ENCODE results near the gene CHST9.
"Not testable (repeated sequence)": the region's sequence is repeated elsewhere in the genome, so short reads cannot be mapped to it uniquely, and the experiment has no call there.

Gene CHST9

DNA sequence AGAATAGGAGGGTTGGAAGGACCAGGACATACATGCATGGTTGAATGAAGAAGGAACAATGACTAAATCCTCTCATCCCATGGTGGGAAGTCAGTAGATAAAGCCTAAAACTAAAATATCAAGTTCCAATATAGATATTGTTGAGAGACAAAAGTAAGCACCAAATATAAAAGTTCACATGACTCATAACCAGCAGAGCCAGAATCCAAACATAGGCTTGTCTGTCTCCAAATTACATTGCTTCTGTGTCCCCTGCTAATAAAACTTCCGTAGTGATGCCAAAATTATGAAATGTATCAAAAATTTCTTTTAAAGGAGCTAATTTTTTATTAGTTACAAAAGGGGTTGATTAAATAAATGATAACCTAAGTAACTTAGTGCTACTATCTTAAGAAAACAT is 19.7 kb downstream of the CHST9 start:
- no peak for DNase-seq

DNA sequence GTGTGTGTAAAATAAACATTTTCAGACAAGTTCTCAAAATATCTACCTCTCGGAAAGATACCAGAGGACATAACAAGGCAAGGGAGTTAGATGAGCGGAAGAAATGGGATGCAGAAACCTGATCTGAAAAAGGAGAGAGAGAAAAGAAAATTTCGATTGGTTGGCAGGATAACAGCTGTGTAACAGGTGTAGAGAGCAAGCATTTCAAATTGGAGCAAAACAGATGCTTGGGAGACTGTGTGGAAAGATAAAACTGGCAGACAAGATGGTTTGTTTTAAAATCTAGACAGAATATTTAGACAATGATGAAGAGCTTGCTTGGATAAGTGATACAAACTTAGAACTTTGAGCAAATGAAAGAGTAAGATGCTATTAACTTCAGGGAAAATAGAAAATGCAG is 20.2 kb downstream of the CHST9 start:
- DNase-seq, result peak; percentile 88

DNA sequence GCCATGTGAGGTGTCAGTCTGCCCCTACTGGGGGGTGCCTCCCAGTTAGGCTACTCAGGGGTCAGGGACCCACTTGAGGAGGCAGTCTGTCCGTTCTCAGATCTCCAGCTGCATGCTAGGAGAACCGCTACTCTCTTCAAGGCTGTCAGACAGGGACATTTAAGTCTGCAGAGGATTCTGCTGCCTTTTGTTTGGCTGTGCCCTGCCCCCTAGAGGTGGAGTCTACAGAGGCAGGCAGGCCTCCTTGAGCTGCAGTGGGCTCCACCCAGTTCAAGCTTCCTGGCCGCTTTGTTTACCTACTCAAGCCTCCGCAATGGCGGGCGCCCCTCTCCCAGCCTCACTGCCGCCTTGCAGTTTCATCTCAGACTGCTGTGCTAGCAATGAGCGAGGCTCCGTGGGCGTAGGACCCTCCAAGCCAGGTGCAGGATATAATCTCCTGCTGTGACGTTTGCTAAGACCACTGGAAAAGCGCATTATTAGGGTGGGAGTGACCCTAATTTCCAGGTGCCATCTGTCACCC is 21.9 kb downstream of the CHST9 start:
- not testable (repeated sequence) for DNase-seq

DNA sequence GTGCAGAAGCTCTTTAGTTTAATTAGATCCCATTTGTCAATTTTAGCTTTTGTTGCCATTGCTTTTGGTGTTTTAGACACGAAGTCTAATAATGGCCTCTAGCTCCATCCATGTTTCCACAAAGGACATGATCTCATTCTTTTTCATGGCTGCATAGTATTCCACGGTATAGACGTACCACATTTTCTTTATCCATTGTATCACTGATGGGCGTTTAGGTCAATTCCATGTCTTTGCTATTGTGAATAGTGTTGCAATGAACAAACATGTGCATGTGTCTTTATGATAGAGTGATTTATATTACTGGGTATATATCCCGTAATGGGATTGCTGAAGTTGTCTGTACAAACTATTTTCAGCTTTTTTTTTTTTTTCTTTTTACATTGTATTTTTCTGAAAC is 35.9 kb downstream of the CHST9 start:
- DNase-seq, result not testable (repeated sequence)

DNA sequence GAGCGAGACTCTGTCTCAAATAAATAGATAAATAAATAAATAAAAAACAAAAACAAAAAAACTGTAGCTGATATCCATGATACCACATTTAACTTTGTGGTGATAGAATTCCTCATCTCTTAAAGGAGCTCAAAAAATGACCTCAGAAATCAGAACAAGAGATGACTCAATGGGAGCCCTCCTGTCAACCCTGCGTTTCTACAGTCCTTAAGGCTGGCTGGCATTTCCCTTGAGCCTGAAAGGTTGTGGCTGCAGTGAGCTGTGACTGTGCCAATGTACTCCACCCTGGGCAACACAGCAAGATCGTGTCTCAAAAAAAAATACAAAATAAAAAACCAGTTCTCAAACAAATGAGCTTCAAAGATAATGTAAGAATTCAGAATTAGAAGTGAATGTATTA is 40.4 kb downstream of the CHST9 start:
- DNase-seq, result no peak

DNA sequence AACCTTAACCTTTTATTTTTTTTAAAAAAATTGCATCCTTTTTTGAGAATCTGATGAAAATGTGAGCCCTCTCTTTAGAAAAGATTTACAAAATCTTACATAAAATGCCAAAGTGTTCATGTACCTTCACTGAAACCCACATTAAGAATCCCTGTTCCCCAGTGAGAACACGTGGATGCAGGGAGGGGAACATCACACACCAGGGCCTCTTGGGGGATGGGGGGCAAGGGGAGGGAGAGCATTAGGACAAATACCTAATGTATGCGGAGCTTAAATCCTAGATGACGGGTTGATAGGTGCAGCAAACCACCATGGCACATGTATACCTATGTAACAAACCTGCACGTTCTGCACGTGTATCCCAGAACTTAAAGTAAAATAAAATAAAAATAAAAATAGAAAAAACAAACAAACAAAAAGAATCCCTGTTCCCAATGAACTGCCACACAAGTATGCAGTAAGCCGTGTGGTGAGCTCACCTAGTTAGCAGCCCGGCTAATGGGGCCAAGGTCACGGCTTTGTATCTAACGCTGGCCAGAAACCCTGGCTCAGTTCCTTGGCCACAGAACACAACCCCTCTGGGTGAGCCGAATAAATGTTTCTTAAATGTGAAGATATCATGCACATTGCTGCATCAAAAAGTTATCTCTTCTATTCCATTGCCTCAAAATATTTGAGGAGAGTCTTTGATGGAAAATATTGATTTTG is 41.4 kb downstream of the CHST9 start:
- no peak for DNase-seq

DNA sequence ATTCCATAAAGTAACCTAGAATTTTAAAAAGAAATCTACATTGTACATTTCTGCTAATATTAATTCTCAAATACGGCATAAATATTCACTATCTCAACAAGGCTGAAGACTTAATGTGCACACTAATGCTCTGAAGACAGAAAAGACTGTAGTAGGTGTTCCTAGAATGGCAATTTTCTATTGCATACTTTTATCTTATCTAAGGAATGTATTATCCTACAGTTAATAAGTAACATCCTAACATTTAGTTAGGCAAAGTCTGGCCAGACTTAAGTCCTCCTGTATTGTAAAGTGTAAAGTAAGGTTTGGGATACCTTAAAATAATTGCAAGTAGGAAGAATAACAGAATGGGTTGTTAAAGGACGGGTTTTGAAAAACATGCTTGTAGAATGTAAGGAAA is 42.2 kb downstream of the CHST9 start:
- no peak for DNase-seq

DNA sequence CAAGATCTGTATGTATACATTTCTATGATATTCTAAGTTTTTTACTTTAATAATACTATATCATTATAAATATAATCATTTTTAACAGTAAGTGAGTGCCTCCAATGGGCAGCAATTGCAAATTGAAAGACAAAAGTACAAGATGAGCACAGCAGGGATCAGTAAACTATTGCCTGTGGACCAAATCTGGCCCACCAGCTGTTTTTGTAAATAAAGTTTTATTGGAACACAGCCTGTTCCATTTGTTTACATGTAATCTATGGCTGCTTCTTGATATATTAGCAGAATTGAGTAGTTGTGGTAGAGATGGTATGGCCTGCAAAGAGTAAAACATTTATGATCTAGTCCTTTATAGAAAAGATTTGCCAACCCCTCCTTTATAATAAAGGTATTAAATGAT is 43.2 kb downstream of the CHST9 start:
- no peak for DNase-seq

DNA sequence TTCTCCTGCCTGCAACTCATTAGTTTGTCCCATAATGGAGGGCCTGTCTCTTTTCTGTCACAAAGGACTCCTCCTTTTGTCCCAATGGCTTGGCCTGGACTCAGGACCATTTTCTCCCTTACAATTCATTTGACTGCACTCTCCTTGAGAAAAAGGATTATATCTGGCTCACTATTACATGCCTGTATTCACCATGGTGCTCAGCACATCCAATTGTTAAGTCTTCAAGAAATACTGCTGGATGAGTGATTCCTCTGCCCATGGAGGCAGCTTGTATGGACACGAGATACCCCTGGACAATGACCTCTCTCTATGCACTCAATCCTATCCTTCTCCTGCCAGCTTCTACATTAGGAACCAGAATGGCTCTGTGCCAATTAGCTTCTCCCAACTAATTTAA is 47.0 kb downstream of the CHST9 start:
- DNase-seq, result no peak

DNA sequence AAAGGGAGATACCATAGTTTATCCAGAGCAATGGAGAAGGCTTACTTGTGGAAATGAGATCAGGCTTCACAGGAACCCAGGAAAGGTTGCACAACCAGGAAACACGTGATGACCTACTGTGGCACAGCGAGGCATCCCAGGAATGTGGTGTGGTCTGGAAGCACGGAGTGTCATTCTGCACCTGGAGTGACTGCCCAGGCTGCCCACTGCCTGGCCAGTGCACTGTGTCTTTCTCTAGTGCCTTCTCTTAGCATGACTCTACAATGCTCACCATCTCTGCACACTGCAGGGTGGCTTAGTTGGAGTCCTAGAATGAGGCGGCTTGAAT is 48.9 kb downstream of the CHST9 start:
- no peak for DNase-seq

DNA sequence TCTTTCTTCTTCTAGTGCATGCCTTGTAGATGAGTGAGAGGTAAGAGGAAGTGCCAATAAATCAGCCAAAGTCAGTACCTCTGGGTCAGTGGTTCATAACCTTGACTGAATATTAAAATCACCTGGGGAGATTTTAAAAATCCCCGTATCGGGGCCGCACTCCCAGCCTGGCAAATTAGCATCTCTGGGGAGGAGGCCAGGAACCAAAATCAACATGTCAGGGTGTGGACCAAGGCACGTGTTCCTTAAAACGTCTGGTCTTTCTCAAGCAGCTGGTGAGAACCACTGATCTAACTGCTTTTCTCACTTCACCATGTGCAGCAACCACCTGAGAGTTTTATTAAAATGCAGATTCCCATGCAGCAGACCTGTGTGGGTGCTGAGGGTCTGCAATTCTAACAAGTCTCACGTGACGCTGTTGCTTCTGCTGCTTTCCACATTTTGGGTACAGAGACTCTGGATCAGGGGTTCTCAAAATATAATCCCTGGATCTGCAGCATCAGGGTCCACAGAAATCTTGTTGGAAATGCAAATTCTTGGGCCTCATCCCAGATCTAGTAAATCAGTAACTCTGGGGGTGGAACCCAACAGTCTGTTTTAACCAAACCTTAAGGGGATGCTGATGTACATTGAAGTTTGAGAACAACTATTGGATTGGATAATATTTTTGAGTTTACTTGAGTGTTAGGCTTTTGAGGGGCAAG is 49.5 kb downstream of the CHST9 start:
- DNase-seq, result no peak

DNA sequence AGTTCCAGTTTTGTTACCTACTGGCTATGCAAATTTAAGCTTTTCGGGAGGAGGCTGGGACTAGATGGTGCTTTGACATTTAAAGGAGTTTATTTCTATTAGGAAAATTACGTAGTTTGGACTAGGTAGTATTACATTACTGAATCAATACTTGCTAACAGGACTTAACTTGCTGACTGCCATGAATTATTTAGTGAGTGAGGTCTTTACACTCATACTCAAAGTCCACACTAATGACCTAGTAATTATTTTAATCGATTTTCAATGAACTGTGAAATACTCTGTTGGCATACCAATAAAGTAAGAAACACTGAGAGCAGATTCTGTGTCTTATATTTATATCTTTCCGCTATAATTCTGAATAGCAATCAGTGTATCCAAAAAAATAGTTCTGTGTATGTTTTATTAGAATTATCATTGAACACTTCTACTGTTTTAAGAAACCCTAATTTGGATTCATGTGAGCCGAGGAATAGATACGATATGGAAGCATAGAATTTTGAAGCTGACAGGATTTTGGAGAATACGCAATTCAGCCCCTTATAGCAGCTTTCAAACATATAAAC is 55.0 kb downstream of the CHST9 start:
- no peak for DNase-seq

DNA sequence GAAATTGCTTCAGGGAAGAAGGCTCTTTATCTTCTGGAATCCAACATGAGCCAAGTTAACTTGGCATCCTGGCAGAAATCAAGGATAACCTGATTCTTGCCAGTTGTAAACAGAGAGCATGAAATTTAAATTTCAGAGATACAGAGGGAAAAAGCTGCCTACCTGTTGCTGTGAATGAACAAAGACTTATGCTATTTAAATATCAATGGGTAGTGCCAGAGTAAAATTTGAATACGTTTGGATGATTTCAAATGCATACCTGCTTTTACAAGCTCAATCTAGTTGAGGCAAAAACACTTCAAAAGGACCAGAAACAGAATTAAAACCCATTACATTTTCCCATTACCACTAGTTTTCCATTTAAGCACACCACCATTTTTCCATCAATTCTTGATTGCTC is 60.9 kb downstream of the CHST9 start:
- DNase-seq, result no peak

DNA sequence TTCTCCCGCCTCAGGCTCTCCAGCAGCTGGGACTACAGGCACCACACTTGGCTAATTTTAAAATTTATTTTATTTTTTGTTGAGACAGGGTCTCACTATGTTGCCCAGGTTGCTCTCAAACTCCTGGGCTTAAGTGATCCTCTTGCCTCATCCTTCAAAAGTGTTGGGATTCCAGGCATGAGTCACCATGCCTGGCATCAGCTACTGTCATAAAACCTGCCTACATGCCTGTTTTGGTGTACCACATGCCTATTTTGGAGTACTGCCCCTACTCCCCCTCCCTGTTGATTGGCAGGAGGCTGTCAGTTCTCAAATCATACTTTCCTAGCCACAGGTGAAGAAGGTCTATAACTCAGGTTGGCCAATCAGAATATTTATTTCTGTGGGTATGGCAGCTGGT is 64.0 kb downstream of the CHST9 start:
- no peak for DNase-seq

DNA sequence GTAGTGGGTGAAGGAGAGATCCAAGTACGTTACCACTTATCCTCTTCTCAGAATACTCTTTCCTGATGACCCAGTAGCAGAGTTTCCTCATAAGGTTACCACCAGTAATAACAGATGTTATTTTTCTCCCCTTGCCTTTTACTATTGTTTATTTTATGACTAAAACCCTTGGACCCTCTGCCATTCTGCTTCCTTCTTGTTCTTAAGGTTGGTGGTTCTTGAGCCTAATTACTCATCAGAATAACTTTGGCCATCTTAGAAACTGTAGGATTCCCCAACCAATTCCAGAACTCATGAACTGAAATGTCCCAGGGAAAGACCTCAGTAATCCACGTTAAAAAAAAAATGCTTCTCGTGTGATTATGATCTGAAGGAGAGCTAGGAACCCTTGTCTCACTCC is 64.9 kb downstream of the CHST9 start:
- no peak for DNase-seq

DNA sequence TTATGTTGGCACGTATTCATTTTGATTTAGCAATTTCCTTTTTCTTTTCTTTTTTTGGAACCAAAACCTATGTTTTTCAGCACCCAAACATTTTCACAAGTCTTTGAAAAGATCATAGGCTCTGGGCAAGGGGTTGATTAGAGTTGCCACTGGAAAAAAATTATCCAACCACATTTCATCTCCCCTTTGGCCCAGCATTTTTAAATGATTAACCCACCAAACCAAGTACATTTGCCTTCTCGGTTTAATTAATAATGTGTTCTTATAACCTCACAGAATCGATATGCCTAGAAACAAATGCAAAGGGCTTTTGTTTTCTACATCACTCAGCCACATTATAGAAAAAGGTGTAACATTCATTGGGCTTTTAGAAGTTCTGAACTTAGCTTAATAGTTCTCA is 66.1 kb downstream of the CHST9 start:
- no peak for DNase-seq

DNA sequence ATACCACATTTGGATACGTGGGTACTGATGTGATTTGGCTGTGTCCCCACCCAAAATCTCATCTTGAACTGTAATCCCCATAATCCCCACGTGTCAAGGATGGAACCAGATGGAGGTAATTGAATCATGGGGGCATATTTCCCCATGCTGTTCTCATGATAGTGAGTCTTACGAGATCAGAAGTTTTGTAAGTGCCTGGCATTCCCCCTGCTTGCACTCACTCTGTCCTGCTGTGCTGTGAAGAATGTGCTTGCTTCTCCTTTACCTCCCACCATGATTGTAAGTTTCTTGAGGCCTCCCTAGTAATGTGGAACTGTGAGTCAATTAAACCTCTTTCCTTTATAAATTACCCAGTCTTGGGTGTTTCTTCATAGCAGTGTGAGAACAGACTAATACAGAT is 70.3 kb downstream of the CHST9 start:
- no peak for DNase-seq

DNA sequence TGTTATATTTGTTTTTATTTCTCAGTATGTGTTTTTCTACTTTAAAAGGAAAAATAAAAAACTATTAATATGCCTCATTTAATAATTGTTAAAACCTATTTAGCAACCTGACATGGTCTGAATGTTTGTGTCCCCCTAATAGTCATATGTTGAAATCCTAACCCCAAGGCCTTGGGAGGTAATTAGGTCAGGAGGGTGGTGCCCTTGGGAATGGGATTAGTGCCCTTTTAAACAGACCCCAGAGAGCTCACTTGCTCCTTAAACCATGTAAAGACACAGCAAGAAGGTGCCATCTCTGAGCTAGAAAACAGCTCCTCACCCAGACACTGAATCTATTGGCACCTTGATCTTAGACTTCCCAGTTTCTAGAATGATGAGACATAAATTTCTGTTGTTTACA is 71.8 kb downstream of the CHST9 start:
- DNase-seq, result no peak

DNA sequence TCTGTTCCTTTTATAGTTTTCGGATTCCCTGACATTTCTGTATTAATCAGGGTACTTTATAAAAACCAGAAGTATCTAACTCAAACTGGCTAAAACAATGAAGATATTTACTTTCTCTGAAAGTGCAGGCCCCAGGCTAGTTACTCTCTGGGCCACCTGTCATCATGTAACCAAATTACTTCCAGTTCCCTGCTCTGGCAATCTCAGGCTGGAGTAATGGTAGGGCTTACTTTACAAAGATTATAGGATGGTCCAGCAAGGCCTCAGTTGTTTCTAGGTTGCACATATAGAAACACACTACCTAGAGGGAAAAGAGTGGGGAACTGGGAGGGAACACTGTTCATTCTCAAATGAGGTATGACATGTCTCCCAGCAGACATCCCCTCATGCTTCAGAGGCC is 74.8 kb downstream of the CHST9 start:
- DNase-seq, result peak; percentile 77

DNA sequence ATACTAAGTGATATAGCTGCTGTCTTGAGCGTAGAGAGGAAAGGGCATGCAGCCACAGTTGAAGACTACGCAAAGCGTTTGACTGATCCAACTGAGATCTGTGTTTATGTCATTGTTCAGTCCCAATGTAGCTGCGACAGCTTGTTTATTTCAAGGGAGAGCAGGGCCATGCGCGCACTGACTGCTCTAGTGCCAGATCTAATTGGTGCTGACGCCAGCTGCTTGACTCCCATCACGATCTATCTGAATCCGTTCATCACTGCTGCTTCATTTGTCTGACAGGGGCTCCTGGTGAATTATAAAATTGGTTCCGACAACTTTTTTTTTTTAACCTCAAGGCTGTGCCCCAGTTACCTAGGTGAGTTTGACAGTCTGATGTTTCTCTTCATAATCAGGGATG is 75.7 kb downstream of the CHST9 start:
- DNase-seq, result peak; percentile 93

DNA sequence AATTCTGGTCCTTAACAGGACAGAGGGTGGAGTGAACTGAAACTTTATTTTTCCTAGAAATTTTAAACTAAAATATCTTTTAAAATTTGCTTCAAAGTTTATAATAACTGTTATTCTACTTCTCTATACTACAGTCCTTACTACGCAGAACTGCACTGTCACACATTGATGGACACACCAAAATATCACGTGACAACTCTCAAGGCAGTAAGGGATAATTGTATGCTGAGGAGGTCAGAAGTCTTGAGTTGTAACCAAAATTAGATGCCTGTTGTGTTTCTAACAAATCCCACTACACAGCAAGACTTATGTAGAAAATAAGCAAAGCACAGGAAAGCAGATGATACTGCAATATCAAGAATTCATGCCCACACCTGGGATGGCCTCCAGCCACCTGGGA is 76.3 kb downstream of the CHST9 start:
- no peak for DNase-seq

DNA sequence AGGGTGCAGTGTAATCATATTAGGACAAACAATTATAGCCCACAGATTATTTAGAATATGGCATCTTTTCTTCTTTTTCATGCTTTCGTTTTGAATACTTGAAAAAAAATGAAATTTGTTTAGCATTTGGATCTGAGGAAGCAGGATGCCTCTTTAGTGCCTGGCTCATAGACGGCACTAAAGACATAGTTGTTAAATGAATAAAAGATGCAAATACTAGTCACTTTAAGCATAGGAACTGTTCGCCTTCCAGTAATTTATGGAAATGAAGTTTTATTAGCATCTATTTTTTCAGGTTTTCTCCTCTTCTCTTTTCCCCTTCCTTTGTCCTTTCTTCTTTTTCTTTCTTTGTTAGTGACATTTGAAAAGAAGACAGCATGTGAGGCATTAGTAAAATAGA is 80.4 kb downstream of the CHST9 start:
- DNase-seq, result no peak

DNA sequence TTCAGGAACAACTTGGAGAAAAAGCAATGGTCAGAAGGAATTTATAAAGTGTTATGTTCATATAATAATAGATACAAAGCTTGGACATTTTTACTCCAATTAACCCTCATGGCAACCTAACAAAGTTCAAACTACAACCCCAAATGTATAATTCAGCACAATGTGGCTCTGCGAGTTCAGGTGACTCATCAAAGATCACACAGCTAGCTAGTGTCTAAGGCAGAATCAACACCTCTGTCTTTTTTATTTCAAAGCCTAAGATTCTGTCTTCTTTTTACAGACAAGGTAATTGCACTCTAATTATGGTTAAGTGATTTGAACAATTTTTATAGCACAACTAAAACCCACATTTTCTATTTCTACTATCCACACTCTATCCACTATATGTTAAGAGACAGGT is 90.5 kb downstream of the CHST9 start:
- DNase-seq, result no peak

DNA sequence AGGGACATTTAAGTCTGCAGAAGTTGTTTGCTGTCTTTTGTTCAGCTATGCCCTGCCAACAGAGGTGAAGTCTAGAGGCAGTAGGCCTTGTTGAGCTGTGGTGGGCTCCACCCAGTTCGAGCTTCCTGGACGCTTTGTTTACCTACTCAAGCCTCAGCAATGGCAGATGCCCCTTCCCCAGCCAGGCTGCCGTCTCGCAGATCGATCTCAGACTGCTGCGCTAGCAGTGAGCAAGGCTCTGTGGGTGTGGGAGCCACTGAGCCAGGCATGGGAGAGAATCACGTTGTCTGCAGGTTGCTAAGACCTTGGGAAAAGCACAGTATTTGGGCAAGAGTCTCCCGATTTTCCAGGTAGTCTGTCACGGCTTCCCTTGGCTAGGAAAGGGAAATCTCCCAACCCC is 91.8 kb downstream of the CHST9 start:
- DNase-seq, result not testable (repeated sequence)

DNA sequence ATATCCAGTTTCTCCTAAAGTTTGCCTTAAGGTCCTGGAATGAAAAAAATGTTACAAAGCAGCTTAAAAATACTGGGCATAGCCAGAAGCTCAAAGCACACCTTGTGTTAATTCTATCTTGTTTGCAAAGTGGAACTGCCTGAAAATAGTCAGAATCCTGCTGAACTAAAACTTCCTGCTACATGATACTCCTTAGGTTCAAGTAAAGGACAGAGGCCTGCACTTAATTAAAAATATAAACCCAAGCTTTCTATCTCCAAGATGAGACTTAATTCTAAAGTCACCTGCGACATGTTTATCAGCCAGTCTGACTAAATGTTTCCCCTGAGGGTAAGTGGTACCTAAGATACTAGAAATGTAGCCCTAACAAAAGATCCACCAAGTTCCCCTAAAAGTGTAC is 103.4 kb downstream of the CHST9 start:
- no peak for DNase-seq

All from NCI-H2171 treated with DMSO at 0.1 percent for 48 hours (cell line).